Epithelial cell of prostate (primary cell): ENCODE results near the gene PNMA5.

Experiments
- DNase-seq: peaks from one replicate; pipeline ENCODE4 v3.0.0-alpha.2; 2011; ENCODE audit warnings: low read depth, low spot score
- H3K27ac ChIP-seq: fragments of 450-650 bp; 2 replicates; pipeline ENCODE4 v1.5.1; 2017; ENCODE audit warnings: mild to moderate bottlenecking

PNMA5 gene

DNA sequence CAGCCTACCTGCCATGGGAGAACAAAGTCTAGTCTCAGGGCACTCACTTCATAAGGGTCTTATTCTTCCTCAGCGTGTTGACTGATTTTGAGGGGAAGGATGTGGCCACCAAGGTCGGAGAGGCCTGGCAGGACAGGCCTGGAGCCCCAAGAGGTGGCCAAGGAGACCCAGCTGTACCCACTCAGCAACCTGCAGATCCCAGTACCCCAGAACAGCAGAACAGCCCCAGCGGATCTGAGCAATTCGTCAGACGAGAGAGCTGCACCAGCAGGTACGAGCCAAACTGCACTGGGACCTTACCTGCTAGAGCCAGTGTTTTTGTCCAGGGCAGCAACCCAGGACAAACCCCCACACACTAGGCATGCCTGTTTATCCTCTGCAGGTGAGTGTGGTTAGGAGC lies 34.3 kb downstream of the PNMA5 start:
- peak overlapping the region; percentile 41 for H3K27ac ChIP-seq

DNA sequence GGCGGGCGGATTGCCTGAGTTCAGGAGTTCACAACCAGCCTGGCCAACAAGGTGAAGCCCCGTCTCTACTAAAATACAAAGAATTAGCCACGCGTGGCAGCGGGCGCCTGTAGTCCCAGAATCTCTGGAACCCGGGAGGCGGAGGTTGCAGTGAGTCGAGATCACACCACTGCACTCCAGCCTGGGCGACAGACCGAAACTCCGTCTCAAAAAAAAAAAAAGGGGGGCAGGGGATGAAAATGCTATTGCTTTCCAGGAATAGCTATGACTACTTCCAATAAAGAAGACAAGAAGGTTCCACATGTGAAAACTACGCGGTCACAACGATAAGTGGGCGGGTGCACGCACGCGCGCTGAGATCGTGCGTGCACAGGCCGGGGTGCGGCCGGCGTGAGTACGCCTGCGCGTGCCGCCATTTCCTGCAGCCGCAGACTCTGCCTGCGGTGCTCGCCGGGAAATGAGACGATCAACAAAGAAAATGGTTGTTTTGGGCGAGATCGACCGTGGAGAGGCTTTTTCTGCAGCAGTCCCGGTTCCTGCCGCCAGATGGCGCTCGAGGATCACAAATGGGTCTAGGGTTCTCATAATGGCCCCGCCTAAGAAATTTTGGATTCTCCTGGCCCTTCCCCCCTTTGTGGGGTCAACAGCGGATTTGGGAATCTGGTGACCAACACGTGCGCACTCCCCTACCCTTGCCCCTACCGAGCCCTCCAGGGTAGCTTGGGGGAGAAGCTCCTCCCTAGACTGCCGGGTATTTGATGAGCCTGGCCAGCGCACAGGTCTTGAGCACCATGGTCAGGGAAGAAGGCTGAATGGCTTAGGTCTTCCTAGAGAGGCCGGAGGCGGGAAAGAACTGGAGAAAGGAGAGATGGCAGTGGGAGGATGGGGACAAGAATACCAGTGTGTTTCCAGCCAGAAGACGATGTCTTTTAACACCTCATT lies 35.1 kb downstream of the PNMA5 start:
- H3K27ac ChIP-seq = peak overlapping the region; percentile 41
- DNase-seq = no peak

More for the DNA sequence above, 34.3 kb downstream of the PNMA5 start:
- no peak for DNase-seq

DNA sequence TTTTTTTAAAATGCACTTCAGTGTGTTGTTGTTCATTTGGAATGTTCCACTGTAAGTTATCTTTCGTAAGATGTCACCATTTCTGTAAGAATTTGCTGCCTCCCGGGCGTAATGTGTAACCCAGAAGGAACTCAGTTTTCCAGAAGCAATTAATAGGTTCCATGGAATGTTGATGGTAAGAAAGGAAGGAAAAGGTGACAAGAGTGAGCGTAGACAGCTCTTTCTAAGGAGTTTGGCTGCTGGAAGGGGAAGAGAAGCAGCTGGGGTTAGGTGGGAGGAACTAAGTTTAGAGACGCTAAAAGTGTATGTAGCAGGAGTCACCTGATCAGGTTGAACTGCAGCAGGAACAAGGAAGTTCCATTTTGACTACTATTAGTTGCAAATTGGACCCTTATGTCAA lies 35.9 kb downstream of the PNMA5 start:
- no peak for DNase-seq
- peak overlapping the region; percentile 41 for H3K27ac ChIP-seq

DNA sequence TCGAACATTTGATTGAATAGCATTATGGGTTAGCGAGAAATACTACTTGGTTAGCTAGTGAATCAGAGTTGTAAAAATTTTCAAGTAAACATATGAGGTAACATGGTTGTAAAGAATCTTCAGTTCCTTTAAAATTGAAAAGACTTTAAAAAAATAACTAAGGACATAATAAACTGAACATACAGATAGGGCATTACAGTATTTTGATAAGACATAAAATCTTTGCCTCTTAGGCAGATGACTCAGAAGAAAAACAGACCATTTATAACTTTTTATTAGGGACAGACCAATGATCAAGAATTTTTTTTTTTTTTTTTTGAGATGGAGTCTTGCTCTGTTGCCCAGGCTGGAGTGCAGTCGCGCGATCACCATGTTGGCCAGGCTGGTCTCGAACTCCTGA lies 43.1 kb downstream of the PNMA5 start:
- DNase-seq = no peak
- no peak overlapping the region for H3K27ac ChIP-seq

DNA sequence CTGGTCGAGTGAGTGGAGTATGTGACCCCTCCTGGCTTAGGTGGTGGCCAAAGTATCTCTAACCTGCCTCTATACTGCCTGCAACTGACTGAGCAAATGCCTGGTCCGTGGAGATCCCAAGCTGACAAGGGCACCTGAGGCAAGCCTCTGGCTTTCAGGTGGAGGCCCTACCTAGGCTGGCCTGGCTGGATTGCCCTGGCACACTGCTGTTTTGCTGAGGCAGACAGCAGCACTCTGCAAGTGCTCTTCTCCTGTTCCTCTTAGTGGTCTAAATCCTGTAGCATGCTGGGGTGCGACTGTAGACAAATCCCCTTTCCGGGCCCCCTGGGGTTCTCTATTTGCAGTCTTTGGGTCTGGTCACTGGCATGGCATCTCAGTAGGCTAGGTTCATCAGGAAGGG lies 44.8 kb downstream of the PNMA5 start:
- no peak overlapping the region for H3K27ac ChIP-seq

DNA sequence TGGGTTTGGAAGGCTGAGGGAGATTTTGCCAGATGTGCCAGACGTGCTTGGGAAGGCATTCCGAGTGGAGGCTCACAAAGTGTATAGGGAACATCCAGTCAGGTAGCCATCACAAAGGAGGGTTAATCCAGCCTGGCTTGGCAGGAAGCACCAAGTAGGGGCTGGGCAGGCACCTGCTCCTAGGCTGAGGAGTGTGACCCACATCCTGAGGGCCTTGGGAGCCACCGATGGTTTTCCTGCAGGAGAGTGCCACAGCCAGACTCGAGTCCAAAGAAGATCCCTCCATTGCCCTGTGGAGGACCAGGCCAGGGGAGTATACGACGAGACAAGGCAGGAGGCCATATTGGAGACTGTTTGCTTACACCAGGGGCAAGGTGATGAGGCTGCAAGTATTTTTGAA lies 47.2 kb downstream of the PNMA5 start:
- no peak overlapping the region for H3K27ac ChIP-seq
- DNase-seq = no peak

More for the DNA sequence above, 44.8 kb downstream of the PNMA5 start:
- no peak for DNase-seq

DNA sequence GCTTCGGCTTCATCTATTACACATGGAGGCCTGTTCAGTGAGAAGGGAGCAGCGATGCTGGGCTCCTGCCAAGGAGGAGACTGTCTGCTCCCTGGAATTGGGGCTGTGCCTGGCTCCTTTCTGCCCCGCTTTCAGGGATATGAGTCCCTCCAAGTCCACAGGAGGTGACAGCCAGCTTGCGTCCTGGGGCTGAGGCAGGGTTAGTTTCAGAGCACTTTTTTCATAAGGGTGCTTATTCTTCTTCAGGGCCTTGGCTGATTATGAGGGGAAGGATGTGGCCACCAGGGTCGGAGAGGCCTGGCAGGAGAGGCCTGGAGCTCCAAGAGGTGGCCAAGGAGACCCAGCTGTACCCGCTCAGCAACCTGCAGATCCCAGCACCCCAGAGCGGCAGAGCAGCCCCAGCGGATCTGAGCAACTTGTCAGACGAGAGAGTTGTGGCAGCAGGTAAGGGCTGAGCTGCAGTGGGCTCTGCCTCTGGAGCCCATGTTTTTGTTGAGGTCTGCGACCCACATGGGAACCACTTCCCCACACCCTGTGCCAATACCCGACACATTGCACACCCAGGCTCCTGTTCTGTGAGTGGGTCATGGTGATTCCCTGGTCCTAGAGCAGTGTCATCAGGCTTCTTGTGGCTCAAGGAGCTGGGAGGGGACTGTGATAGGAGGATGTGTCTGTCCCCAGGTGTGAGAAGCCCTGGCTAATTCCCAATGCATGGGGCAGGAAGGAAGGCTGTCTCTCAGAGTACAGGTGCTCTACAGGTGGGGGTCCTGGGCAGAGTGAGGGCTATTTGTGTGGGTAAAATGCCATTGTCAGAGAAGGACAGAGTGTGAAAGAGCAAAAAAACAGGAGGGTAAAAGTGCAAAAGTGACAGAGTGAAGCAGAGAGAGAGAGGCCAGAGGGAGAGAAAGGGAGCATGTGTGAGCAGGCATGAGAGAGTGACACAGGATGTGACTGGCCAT lies 48.6 kb downstream of the PNMA5 start:
- no peak overlapping the region for H3K27ac ChIP-seq
- DNase-seq = no peak

DNA sequence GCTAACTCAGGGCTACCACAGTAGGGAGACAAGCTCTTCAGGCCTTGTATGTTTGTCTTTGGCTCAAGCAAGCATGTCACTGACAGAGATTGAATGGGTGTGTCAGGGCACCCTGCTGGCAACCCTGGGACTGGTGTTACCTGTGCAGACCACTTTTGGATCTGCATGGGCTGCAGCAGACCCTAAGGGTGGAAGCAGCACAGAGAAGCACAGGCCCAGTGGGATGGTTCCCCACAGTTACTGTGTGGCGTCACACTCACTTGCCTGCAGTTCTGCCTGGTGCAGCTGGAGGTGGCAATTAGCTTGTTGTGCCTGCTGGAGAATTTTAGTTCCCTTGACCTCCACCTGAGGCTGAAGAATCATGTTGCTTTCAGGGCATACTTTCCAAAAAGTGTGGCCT lies 50.1 kb downstream of the PNMA5 start:
- DNase-seq = no peak
- no peak overlapping the region for H3K27ac ChIP-seq

DNA sequence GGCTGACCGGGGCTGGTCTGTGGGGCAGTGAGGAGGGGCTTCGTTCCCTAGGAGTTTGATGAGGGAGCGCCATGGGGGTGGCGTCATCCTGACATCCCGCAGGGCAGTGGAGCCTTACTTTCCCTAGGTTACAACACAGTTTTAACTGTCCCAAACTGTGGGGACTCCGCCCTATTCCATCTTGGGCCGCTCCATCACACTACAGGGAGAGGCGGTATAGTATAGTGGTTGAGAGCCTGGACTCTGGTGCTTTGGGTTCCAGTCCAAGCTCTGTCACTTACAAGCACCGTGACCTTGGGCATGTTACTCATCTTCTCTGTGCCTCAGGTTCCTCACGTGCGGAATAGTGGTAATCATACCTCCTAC lies 51.9 kb downstream of the PNMA5 start:
- no peak for DNase-seq
- no peak overlapping the region for H3K27ac ChIP-seq

DNA sequence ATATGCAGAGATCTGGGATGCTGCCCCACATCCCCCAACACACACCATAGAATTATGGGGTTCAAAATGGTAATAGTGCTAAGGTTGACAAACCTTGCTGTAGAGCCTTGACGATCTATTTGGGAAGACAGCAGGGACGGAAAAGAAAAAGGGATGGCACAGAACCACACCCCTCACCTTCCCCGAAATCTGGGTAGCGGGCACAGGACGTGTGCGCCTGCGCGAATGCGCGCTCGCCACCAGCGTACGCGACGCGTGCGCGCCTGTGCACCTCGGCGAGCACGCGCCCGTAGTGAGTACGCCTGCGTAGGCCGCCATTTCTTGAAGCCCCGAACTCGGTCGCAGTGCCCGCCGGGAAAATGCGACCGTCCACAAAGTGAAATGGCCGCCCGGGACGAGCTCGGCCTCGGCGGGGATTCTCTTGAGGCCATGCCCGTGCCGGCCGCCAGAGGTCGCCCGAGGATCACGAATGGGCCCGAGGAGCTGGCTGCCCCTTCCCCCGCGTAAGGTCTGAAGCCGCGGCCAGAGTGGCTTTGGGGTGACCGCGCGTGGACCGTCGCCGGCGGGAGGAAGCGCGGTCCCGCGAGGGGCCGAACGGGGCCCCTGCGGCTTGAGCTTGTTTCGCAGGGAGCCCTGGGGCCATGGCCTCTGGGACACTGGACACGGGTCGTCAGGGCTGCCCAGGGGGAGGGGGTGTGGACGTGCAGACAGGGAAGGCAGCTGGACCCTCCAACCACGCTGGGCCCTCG lies 52.4 kb downstream of the PNMA5 start:
- DNase-seq = peak; percentile 34

More for the DNA sequence above, 52.4 kb downstream of the PNMA5 start:
- H3K27ac ChIP-seq = no peak overlapping the region
